Muscle layer of colon (tissue), 2 donors: ENCODE measurements around the gene CELSR1.

ENCODE experiments used
- H3K27ac ChIP-seq: one replicate; pipeline ENCODE4 v1.7.0; 2013; ENCODE audit warnings: low read depth, mild to moderate bottlenecking, low read length, moderate library complexity
- H3K27me3 ChIP-seq, 2 donors: one replicate each; pipeline ENCODE4 v1.7.0; 2013; ENCODE audit warnings: low read length in 2 of 2, mild to moderate bottlenecking in 2 of 2; ENCODE audit not compliant: insufficient read depth in 2 of 2, control insufficient read depth in 1 of 2
- H3K36me3 ChIP-seq: one replicate; pipeline ENCODE4 v1.7.0; 2013; ENCODE audit warnings: mild to moderate bottlenecking, low read length; ENCODE audit not compliant: insufficient read depth
- H3K4me1 ChIP-seq: one replicate; pipeline ENCODE4 v1.7.0; 2013; ENCODE audit warnings: mild to moderate bottlenecking, low read length; ENCODE audit not compliant: insufficient read depth
- H3K4me3 ChIP-seq, 2 donors: one replicate each; pipeline ENCODE4 v1.7.0; 2013; ENCODE audit warnings: low read length in 2 of 2, low read depth in 1 of 2, mild to moderate bottlenecking in 1 of 2, moderate library complexity in 1 of 2
- H3K9ac ChIP-seq: one replicate; pipeline ENCODE4 v1.7.0; 2013; ENCODE audit warnings: low read length
- H3K9me3 ChIP-seq: one replicate; pipeline ENCODE4 v1.7.0; 2013; ENCODE audit warnings: mild to moderate bottlenecking, low read length
- donor health status: abdominal sarcoma.
- donor health status: Adenocarcinoma of cecum.

CELSR1 gene

GRCh38 chr22:46340676-46341075, 196.7 kb downstream of the CELSR1 start:
- peaks cover 13% of the 10 kb centered on the region for H3K4me1 ChIP-seq
- peaks cover 49% of the 10 kb centered on the region for H3K36me3 ChIP-seq
- no peak overlapping the region for H3K4me3 ChIP-seq
- no peak overlapping the region for H3K9ac ChIP-seq
- no peaks in the 10 kb centered on the region for H3K9me3 ChIP-seq
- H3K27ac ChIP-seq: no peak overlapping the region
- no peaks in the 10 kb centered on the region for H3K27me3 ChIP-seq

- H3K27me3 ChIP-seq: no peaks in the 10 kb centered on the region
- peaks cover 49% of the 10 kb centered on the region for H3K36me3 ChIP-seq
- H3K27ac ChIP-seq: no peak overlapping the region
- H3K4me1 ChIP-seq: peaks cover 13% of the 10 kb centered on the region
- no peaks in the 10 kb centered on the region for H3K9me3 ChIP-seq
- H3K4me3 ChIP-seq: no peak overlapping the region
- H3K9ac ChIP-seq: no peak overlapping the region
Measured at GRCh38 chr22:46339956-46340355, 197.5 kb downstream of the CELSR1 start.

GRCh38 chr22:46338636-46339035, 198.8 kb downstream of the CELSR1 start:
- Histone ChIP-seq H3K27ac (no peak overlapping the region), H3K9me3 (no peaks in the 10 kb centered on the region), H3K27me3 (no peaks in the 10 kb centered on the region), H3K4me3 (no peak overlapping the region), H3K4me1 (peaks cover 13% of the 10 kb centered on the region), H3K9ac (no peak overlapping the region), H3K36me3 (peaks cover 38% of the 10 kb centered on the region)

GRCh38 chr22:46337870-46338269, 199.6 kb downstream of the CELSR1 start:
- Histone ChIP-seq H3K4me1 (peaks cover 13% of the 10 kb centered on the region), H3K4me3 (no peak overlapping the region), H3K27me3 (no peaks in the 10 kb centered on the region), H3K9me3 (no peaks in the 10 kb centered on the region), H3K9ac (no peak overlapping the region), H3K36me3 (peaks cover 31% of the 10 kb centered on the region), H3K27ac (no peak overlapping the region)

GRCh38 chr22:46336119-46337078, 201.0 kb downstream of the CELSR1 start:
- Histone ChIP-seq H3K4me1 (peaks cover 13% of the 10 kb centered on the region), H3K36me3 (peaks cover 30% of the 10 kb centered on the region), H3K9me3 (no peaks in the 10 kb centered on the region), H3K9ac (peak overlapping the region; percentile 55), H3K27me3 (no peaks in the 10 kb centered on the region), H3K27ac (peak overlapping the region; percentile 82), H3K4me3 (peak overlapping the region; percentile 95 to 97)

- H3K36me3 ChIP-seq: peaks cover 23% of the 10 kb centered on the region
- no peaks in the 10 kb centered on the region for H3K9me3 ChIP-seq
- peaks cover 13% of the 10 kb centered on the region for H3K4me1 ChIP-seq
- H3K9ac ChIP-seq: peak within 1 kb of the TSS; percentile 55
- peak within 1 kb of the TSS; percentile 82 for H3K27ac ChIP-seq
- no peaks in the 10 kb centered on the region for H3K27me3 ChIP-seq
- H3K4me3 ChIP-seq: peak within 1 kb of the TSS; percentile 95 to 97
Measured at GRCh38 chr22:46335201-46336118, 202.0 kb downstream of the CELSR1 start, which contains the start of gene TRMU. TSS of gene TRMU (plus strand) at chr22:46335714. CDS start at chr22:46335765, 51 bp downstream.

- Histone ChIP-seq H3K9me3 (no peaks in the 10 kb centered on the region), H3K4me1 (peaks cover 3% of the 10 kb centered on the region), H3K4me3 (no peak overlapping the region), H3K27me3 (no peaks in the 10 kb centered on the region), H3K9ac (no peak overlapping the region), H3K27ac (no peak overlapping the region), H3K36me3 (no peaks in the 10 kb centered on the region)
Measured at GRCh38 chr22:46331496-46331895, 205.9 kb downstream of the CELSR1 start.

GRCh38 chr22:46330426-46330825, 207.0 kb downstream of the CELSR1 start:
- Histone ChIP-seq H3K9ac (no peak overlapping the region), H3K4me1 (no peaks in the 10 kb centered on the region), H3K36me3 (no peaks in the 10 kb centered on the region), H3K27me3 (no peaks in the 10 kb centered on the region), H3K9me3 (no peaks in the 10 kb centered on the region), H3K27ac (no peak overlapping the region), H3K4me3 (no peak overlapping the region)

- no peaks in the 10 kb centered on the region for H3K4me1 ChIP-seq
- H3K9ac ChIP-seq: no peak overlapping the region
- no peaks in the 10 kb centered on the region for H3K27me3 ChIP-seq
- H3K36me3 ChIP-seq: no peaks in the 10 kb centered on the region
- H3K4me3 ChIP-seq: no peak overlapping the region
- H3K9me3 ChIP-seq: no peaks in the 10 kb centered on the region
- H3K27ac ChIP-seq: no peak overlapping the region
Measured at GRCh38 chr22:46329616-46330015, 207.8 kb downstream of the CELSR1 start.

- Histone ChIP-seq H3K4me1 (no peaks in the 10 kb centered on the region), H3K9me3 (no peaks in the 10 kb centered on the region), H3K4me3 (no peak overlapping the region), H3K27me3 (no peaks in the 10 kb centered on the region), H3K36me3 (no peaks in the 10 kb centered on the region), H3K27ac (no peak overlapping the region), H3K9ac (no peak overlapping the region)
Measured at GRCh38 chr22:46328797-46329196, 208.6 kb downstream of the CELSR1 start.
